Endothelial cell of umbilical vein (primary cell): ENCODE data around the gene MUC3A.

ENCODE experiments used
- EZH2 ChIP-seq: IDR thresholded peaks from 2 replicates; pipeline ENCODE4 v1.6.1; 2012; ENCODE audit warnings: borderline replicate concordance, low read depth, mild to moderate bottlenecking, moderate library complexity, low read length, inconsistent platforms; ENCODE audit not compliant: severe bottlenecking
- FOS ChIP-seq: IDR thresholded peaks from 2 replicates; pipeline ENCODE4 v1.6.1; 2011; ENCODE audit warnings: mild to moderate bottlenecking, low read length, moderate library complexity, borderline replicate concordance; ENCODE audit not compliant: insufficient read depth
- GATA2 ChIP-seq: IDR thresholded peaks from 2 replicates; pipeline ENCODE4 v1.7.0; 2011; ENCODE audit warnings: low read depth, mild to moderate bottlenecking, moderate library complexity, mixed read lengths, low read length; ENCODE audit not compliant: insufficient read length, insufficient read depth
- JUN ChIP-seq: IDR thresholded peaks from 2 replicates; pipeline ENCODE4 v1.6.1; 2011; ENCODE audit warnings: borderline replicate concordance, low read depth; ENCODE audit not compliant: insufficient read length, insufficient read depth
- MAX ChIP-seq: IDR thresholded peaks from 2 replicates; pipeline ENCODE4 v1.6.1; 2011; ENCODE audit not compliant: insufficient read depth, insufficient read length
- MYC ChIP-seq: IDR thresholded peaks from one replicate; pipeline ENCODE4 v1.6.1; 2011; ENCODE audit warnings: mild to moderate bottlenecking, low read depth, low read length
- POLR2A ChIP-seq: IDR thresholded peaks from 2 replicates; pipeline ENCODE4 v1.6.1; 2012; ENCODE audit warnings: low read depth, mild to moderate bottlenecking, control low read depth, low read length
- POLR2AphosphoS5 ChIP-seq: IDR thresholded peaks from 2 replicates; pipeline ENCODE4 v1.6.1; 2012; ENCODE audit warnings: low read depth, mild to moderate bottlenecking, control low read depth, low read length, moderate library complexity; ENCODE audit not compliant: insufficient read depth
- TF ChIP-seq, protein P1 (sequence below), 2 donors: IDR thresholded peaks; 1 replicate in 1 of 2; 2 replicates in 1 of 2; pipeline ENCODE4 v1.5.1; 2011; ENCODE audit warnings: low read length in 2 of 2, mild to moderate bottlenecking in 2 of 2, moderate library complexity in 2 of 2, control low read depth in 1 of 2, inconsistent platforms in 1 of 2, low read depth in 1 of 2; ENCODE audit not compliant: insufficient read depth in 1 of 2; ENCODE audit errors: extremely low read depth in 1 of 2

- TF ChIP-seq, protein P1, sequence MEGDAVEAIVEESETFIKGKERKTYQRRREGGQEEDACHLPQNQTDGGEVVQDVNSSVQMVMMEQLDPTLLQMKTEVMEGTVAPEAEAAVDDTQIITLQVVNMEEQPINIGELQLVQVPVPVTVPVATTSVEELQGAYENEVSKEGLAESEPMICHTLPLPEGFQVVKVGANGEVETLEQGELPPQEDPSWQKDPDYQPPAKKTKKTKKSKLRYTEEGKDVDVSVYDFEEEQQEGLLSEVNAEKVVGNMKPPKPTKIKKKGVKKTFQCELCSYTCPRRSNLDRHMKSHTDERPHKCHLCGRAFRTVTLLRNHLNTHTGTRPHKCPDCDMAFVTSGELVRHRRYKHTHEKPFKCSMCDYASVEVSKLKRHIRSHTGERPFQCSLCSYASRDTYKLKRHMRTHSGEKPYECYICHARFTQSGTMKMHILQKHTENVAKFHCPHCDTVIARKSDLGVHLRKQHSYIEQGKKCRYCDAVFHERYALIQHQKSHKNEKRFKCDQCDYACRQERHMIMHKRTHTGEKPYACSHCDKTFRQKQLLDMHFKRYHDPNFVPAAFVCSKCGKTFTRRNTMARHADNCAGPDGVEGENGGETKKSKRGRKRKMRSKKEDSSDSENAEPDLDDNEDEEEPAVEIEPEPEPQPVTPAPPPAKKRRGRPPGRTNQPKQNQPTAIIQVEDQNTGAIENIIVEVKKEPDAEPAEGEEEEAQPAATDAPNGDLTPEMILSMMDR (IDR thresholded peaks at IDR 0.05; ENCODE audit: extremely low read depth in 1 of 2, insufficient read depth in 1 of 2, low read depth in 1 of 2, low read length in 2 of 2) = no peak
- TF ChIP-seq POLR2AphosphoS5 (no peak), MAX (no peak), FOS (no peak), POLR2A (no peak), EZH2 (no peak), MYC (no peak), JUN (no peak), GATA2 (no peak)
These were observed 2.7 kb downstream of the MUC3A start for GRCh38 chr7:100951888-100952560.
